OCI-LY3 (cell line): Measurements from ENCODE around the gene PLBD1.

Experiments used
- H2AFZ ChIP-seq: fragments of 200-600, 300-600 bp; shearing (Covaris generic); 2 replicates; pipeline ENCODE4 v1.6.0; 2014; ENCODE audit warnings: antibody characterized with exemption, low read depth, low read length
- H3K27ac ChIP-seq: fragments of 200-600, 300-600 bp; sonication (generic); 2 replicates; pipeline ENCODE4 v1.5.1; 2014; ENCODE audit warnings: mild to moderate bottlenecking, low read length, moderate library complexity, mixed read lengths
- H3K27me3 ChIP-seq: fragments of 200-600, 300-600 bp; sonication (generic); 2 replicates; pipeline ENCODE4 v1.6.1; 2014; ENCODE audit warnings: low read depth, low read length, mixed read lengths
- H3K36me3 ChIP-seq: fragments of 200-600, 300-600 bp; sonication (generic); replicated peaks from 2 replicates; pipeline ENCODE3; 2014; ENCODE audit warnings: low read depth, low read length, mixed read lengths
- H3K4me1 ChIP-seq: fragments of 300-600, 200-600 bp; sonication (generic); 2 replicates; pipeline ENCODE4 v1.6.1; 2014; ENCODE audit warnings: low read length, mixed read lengths
- H3K4me2 ChIP-seq: fragments of 200-600, 300-600 bp; sonication (generic); 2 replicates; pipeline ENCODE4 v1.6.1; 2014; ENCODE audit warnings: low read length, mixed read lengths
- H3K4me3 ChIP-seq: fragments of 300-600, 200-600 bp; sonication (generic); 2 replicates; pipeline ENCODE4 v1.5.1; 2014; ENCODE audit warnings: antibody characterized with exemption, mild to moderate bottlenecking, low read length, moderate library complexity
- H3K79me2 ChIP-seq: fragments of 300-600, 200-600 bp; shearing (Covaris generic); 2 replicates; pipeline ENCODE4 v1.6.1; 2014; ENCODE audit warnings: mild to moderate bottlenecking, low read length, mixed read lengths
- H3K9ac ChIP-seq: fragments of 300-600, 200-600 bp; shearing (Covaris generic); 2 replicates; pipeline ENCODE4 v1.6.0; 2014; ENCODE audit warnings: mild to moderate bottlenecking, low read length, moderate library complexity
- H3K9me3 ChIP-seq: fragments of 200-600, 300-600 bp; shearing (Covaris generic); 2 replicates; pipeline ENCODE4 v1.6.1; 2014; ENCODE audit warnings: low read length, mixed read lengths; ENCODE audit not compliant: insufficient read depth
- H4K20me1 ChIP-seq: fragments of 200-600, 300-600 bp; sonication (generic); 2 replicates; pipeline ENCODE4 v1.6.1; 2016; ENCODE audit warnings: low read length, mixed read lengths; ENCODE audit not compliant: insufficient read depth
- EZH2phosphoT487 ChIP-seq: fragments of 200-600 bp; shearing (Covaris generic); IDR thresholded peaks from 2 replicates; pipeline ENCODE4 v1.6.1; 2018; ENCODE audit warnings: antibody characterized with exemption, mixed run types, low read depth
- TF ChIP-seq, protein P1 (sequence below): fragments of 200-600, 300-600 bp; sonication (generic); IDR thresholded peaks from 2 replicates; pipeline ENCODE4 v1.5.1; 2014; ENCODE audit warnings: antibody characterized with exemption, low read length, low read depth

The PLBD1 gene

GRCh38 chr12:14567351-14568162 is at the start of gene PLBD1:
PLBD1 (minus strand) TSS chr12:14567883; CDS start chr12:14567696, 187 bp downstream.
- Histone ChIP-seq H3K9me3 (no peaks in the 10 kb centered on the region), H2AFZ (peak within 1 kb of the TSS; percentile 93), H3K27me3 (no peaks in the 10 kb centered on the region), H3K4me3 (peak within 1 kb of the TSS; percentile 76), H3K4me2 (peak within 1 kb of the TSS; percentile 81), H3K79me2 (no peaks in the 10 kb centered on the region), H3K36me3 (no peaks in the 10 kb centered on the region), H4K20me1 (no peaks in the 10 kb centered on the region), H3K27ac (peak within 1 kb of the TSS; percentile 7), H3K4me1 (peaks cover 8% of the 10 kb centered on the region), H3K9ac (peak within 1 kb of the TSS; percentile 63)
- TF ChIP-seq, protein P1, sequence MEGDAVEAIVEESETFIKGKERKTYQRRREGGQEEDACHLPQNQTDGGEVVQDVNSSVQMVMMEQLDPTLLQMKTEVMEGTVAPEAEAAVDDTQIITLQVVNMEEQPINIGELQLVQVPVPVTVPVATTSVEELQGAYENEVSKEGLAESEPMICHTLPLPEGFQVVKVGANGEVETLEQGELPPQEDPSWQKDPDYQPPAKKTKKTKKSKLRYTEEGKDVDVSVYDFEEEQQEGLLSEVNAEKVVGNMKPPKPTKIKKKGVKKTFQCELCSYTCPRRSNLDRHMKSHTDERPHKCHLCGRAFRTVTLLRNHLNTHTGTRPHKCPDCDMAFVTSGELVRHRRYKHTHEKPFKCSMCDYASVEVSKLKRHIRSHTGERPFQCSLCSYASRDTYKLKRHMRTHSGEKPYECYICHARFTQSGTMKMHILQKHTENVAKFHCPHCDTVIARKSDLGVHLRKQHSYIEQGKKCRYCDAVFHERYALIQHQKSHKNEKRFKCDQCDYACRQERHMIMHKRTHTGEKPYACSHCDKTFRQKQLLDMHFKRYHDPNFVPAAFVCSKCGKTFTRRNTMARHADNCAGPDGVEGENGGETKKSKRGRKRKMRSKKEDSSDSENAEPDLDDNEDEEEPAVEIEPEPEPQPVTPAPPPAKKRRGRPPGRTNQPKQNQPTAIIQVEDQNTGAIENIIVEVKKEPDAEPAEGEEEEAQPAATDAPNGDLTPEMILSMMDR: no peak; the same call in none of the 2 replicates
- no peak for TF ChIP-seq EZH2phosphoT487

DNA sequence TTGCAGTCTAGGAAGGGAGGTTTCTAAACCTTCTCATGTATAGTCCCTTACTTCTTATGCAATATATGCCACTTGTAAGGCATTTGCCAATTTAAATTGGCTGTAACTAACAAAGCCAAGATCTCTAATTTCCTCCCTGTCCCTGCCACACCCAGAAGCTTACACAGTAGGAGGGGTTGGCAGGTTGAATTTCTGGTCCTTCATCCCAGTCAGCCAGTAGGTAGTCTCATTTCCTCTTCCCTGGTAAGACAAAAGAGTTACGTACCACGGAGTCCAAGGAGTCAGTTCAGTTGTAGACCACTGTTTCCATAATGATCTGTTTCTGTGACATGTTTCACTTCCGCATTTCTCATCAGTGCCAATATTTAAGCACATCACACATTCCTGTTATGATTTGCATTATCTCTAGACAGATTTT is 47.0 kb upstream of the PLBD1 start:
- H2AFZ ChIP-seq: no peak overlapping the region
- H3K9ac ChIP-seq: peak overlapping the region; percentile 50
- peaks cover 13% of the 10 kb centered on the region; the same call in 1 of the 2 replicates for H3K9me3 ChIP-seq
- H4K20me1 ChIP-seq: no peaks in the 10 kb centered on the region
- no peaks in the 10 kb centered on the region for H3K79me2 ChIP-seq
- peaks cover 45% of the 10 kb centered on the region for H3K4me1 ChIP-seq
- H3K36me3 ChIP-seq: peaks cover 10% of the 10 kb centered on the region
- H3K4me2 ChIP-seq: peak overlapping the region; percentile 81
- H3K4me3 ChIP-seq: peak overlapping the region; percentile 59
- H3K27ac ChIP-seq: peak overlapping the region; percentile 95
- no peaks in the 10 kb centered on the region for H3K27me3 ChIP-seq
- no peak for TF ChIP-seq EZH2phosphoT487
- TF ChIP-seq, protein P1: no peak

DNA sequence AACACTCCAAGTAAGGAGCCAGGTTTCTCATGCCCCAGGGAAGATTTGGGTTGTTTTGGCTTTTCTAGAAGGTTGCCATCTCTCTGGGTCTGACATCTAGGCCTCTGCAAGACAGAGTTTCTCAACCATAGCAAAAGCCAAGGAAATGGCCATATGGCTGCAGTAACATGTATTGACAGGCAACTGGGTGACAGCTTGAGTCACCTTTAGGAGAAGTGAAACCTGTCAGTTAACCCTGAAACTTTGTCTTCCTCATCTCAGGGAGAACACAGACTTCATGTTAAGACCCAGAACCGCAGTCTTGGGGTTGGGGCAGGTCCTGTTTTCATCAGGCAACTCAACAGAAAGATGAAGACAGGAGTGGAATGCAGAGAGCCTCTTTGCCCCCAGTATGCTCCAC is 46.0 kb upstream of the PLBD1 start:
- peak overlapping the region; percentile 59 for H3K4me3 ChIP-seq
- H2AFZ ChIP-seq: peak overlapping the region; percentile 33; the same call in 1 of the 2 replicates
- H3K9ac ChIP-seq: peak overlapping the region; percentile 50
- H3K27me3 ChIP-seq: no peaks in the 10 kb centered on the region
- peaks cover 13% of the 10 kb centered on the region; the same call in 1 of the 2 replicates for H3K9me3 ChIP-seq
- TF ChIP-seq EZH2phosphoT487: no peak
- TF ChIP-seq, protein P1: no peak
- H3K4me1 ChIP-seq: peaks cover 38% of the 10 kb centered on the region
- peak overlapping the region; percentile 95 for H3K27ac ChIP-seq
- no peaks in the 10 kb centered on the region for H4K20me1 ChIP-seq
- peak overlapping the region; percentile 81 for H3K4me2 ChIP-seq
- H3K79me2 ChIP-seq: no peaks in the 10 kb centered on the region
- H3K36me3 ChIP-seq: peaks cover 10% of the 10 kb centered on the region

GRCh38 chr12:14612898-14613445 is 45.3 kb upstream of the PLBD1 start:
- Histone ChIP-seq H4K20me1 (no peaks in the 10 kb centered on the region), H3K27me3 (no peaks in the 10 kb centered on the region), H3K4me2 (peak overlapping the region; percentile 81), H3K9ac (peak overlapping the region; percentile 34; the same call in 1 of the 2 replicates), H3K4me1 (peaks cover 38% of the 10 kb centered on the region), H3K4me3 (0 out of 2 replicates have a peak overlapping the region, but pooled peaks have one; percentile 9), H3K36me3 (peaks cover 10% of the 10 kb centered on the region), H3K9me3 (peaks cover 13% of the 10 kb centered on the region; the same call in 1 of the 2 replicates), H3K27ac (peak overlapping the region; percentile 95), H3K79me2 (no peaks in the 10 kb centered on the region), H2AFZ (peak overlapping the region; percentile 33; the same call in 1 of the 2 replicates)
- TF ChIP-seq EZH2phosphoT487: no peak
- TF ChIP-seq, protein P1: peak; percentile 11; the same call in 1 of the 2 replicates
